HepG2 (cell line): Measurements from ENCODE around the gene MSL3B.

ENCODE experiments used
- KAT8 ChIP-seq: IDR thresholded peaks from 2 replicates; pipeline ENCODE4 v1.6.1; 2016; ENCODE audit warnings: missing genetic modification reagents, missing compliant biosample characterization
- KLF11 ChIP-seq: IDR thresholded peaks from 2 replicates; pipeline ENCODE4 v1.6.1; 2016; ENCODE audit warnings: missing compliant biosample characterization
- NFATC3 ChIP-seq: sonication (generic); formaldehyde crosslinking; IDR thresholded peaks from 2 replicates; pipeline ENCODE4 v1.5.1; 2020; ENCODE audit warnings: mild to moderate bottlenecking, missing genetic modification reagents
- RELA ChIP-seq: sonication (generic); formaldehyde crosslinking; IDR thresholded peaks from 2 replicates; pipeline ENCODE4 v1.4.0; 2020; ENCODE audit warnings: missing genetic modification reagents
- WIZ ChIP-seq: sonication (generic); formaldehyde crosslinking; IDR thresholded peaks from 2 replicates; pipeline ENCODE4 v1.5.1; 2020; ENCODE audit warnings: mild to moderate bottlenecking, missing genetic modification reagents
- ZMAT3 ChIP-seq: sonication (generic); formaldehyde crosslinking; conservative IDR thresholded peaks from 2 replicates; pipeline ENCODE4 v1.7.0; 2021; ENCODE audit warnings: missing genetic modification reagents
- ZNF891 ChIP-seq: sonication (generic); formaldehyde crosslinking; IDR thresholded peaks from 2 replicates; pipeline ENCODE4 v1.5.0; 2020; ENCODE audit warnings: mild to moderate bottlenecking, missing genetic modification reagents
- TF ChIP-seq, protein P1 (sequence below): sonication (generic); formaldehyde crosslinking; IDR thresholded peaks from 2 replicates; pipeline ENCODE4 v1.5.1; 2020; ENCODE audit warnings: mild to moderate bottlenecking, missing genetic modification reagents, borderline replicate concordance
- TF ChIP-seq, protein P2 (sequence below): IDR thresholded peaks from 2 replicates; pipeline ENCODE4 v1.6.1; 2016; ENCODE audit warnings: mild to moderate bottlenecking, missing biosample characterization, missing genetic modification reagents
- TF ChIP-seq, protein P3 (sequence below), 2 experiments: sonication (generic) in 1 of 2; formaldehyde crosslinking in 1 of 2; IDR thresholded peaks; 2 replicates each; pipeline versions ENCODE4 v1.6.1 to v1.9.0; 2014 to 2022; ENCODE audit warnings: antibody characterized with exemption in 1 of 2, borderline replicate concordance in 1 of 2, inconsistent platforms in 1 of 2, low read depth in 1 of 2, missing genetic modification reagents in 1 of 2

MSL3B gene

DNA sequence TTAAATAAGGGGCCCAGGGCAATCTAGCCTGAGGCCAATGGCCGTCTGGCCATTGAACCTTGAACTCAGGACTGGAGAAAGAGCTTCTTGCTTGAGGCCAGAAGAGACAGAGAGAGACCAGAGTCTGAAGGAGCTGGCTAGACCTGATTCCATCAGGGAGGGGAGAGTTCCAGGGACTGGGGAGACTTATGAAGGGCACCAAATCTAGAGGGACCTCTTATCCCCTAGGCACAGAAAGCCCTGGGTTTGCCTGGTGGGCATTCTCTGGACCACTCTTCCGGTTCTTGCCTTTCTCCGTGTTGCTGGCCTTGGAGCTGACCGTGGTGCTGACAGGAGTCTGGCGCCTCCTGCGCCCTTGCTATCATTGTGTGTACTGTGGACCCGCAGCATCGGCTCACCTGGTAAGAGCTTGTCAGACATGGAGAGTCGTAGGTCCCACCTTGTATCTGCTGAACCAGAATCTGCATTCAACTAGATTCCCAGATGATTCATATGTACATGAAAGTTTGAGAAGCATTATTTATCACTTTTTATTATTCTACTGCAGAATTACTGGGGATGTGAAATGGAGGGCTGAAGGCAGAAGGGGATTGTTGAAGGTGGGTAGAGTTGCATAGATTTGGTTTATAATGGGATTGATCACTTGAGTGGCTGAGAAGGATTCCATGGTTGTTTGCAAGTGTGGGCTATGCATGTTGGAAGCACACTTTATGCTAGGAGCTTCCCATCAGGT, 44.7 kb upstream of the MSL3B start (continued):
- TF ChIP-seq KLF11 (CRISPR knock-in tag) (peak; percentile 84; the same call in 1 of the 2 replicates), NFATC3 (CRISPR knock-in tag) (no peak), ZMAT3 (CRISPR knock-in tag) (0 out of 2 replicates have a peak, but pooled peaks have one; percentile 48), KAT8 (CRISPR knock-in tag) (no peak), ZNF891 (CRISPR knock-in tag) (peak; percentile 62; the same call in 1 of the 2 replicates), WIZ (CRISPR knock-in tag) (peak; percentile 99), RELA (CRISPR knock-in tag) (no peak)
- TF ChIP-seq, protein P1, sequence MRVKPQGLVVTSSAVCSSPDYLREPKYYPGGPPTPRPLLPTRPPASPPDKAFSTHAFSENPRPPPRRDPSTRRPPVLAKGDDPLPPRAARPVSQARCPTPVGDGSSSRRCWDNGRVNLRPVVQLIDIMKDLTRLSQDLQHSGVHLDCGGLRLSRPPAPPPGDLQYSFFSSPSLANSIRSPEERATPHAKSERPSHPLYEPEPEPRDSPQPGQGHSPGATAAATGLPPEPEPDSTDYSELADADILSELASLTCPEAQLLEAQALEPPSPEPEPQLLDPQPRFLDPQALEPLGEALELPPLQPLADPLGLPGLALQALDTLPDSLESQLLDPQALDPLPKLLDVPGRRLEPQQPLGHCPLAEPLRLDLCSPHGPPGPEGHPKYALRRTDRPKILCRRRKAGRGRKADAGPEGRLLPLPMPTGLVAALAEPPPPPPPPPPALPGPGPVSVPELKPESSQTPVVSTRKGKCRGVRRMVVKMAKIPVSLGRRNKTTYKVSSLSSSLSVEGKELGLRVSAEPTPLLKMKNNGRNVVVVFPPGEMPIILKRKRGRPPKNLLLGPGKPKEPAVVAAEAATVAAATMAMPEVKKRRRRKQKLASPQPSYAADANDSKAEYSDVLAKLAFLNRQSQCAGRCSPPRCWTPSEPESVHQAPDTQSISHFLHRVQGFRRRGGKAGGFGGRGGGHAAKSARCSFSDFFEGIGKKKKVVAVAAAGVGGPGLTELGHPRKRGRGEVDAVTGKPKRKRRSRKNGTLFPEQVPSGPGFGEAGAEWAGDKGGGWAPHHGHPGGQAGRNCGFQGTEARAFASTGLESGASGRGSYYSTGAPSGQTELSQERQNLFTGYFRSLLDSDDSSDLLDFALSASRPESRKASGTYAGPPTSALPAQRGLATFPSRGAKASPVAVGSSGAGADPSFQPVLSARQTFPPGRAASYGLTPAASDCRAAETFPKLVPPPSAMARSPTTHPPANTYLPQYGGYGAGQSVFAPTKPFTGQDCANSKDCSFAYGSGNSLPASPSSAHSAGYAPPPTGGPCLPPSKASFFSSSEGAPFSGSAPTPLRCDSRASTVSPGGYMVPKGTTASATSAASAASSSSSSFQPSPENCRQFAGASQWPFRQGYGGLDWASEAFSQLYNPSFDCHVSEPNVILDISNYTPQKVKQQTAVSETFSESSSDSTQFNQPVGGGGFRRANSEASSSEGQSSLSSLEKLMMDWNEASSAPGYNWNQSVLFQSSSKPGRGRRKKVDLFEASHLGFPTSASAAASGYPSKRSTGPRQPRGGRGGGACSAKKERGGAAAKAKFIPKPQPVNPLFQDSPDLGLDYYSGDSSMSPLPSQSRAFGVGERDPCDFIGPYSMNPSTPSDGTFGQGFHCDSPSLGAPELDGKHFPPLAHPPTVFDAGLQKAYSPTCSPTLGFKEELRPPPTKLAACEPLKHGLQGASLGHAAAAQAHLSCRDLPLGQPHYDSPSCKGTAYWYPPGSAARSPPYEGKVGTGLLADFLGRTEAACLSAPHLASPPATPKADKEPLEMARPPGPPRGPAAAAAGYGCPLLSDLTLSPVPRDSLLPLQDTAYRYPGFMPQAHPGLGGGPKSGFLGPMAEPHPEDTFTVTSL, result no peak
- TF ChIP-seq, protein P2, sequence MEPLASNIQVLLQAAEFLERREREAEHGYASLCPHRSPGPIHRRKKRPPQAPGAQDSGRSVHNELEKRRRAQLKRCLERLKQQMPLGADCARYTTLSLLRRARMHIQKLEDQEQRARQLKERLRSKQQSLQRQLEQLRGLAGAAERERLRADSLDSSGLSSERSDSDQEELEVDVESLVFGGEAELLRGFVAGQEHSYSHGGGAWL (CRISPR knock-in tag), result 0 out of 2 replicates have a peak, but pooled peaks have one; percentile 65
- TF ChIP-seq, protein P3, sequence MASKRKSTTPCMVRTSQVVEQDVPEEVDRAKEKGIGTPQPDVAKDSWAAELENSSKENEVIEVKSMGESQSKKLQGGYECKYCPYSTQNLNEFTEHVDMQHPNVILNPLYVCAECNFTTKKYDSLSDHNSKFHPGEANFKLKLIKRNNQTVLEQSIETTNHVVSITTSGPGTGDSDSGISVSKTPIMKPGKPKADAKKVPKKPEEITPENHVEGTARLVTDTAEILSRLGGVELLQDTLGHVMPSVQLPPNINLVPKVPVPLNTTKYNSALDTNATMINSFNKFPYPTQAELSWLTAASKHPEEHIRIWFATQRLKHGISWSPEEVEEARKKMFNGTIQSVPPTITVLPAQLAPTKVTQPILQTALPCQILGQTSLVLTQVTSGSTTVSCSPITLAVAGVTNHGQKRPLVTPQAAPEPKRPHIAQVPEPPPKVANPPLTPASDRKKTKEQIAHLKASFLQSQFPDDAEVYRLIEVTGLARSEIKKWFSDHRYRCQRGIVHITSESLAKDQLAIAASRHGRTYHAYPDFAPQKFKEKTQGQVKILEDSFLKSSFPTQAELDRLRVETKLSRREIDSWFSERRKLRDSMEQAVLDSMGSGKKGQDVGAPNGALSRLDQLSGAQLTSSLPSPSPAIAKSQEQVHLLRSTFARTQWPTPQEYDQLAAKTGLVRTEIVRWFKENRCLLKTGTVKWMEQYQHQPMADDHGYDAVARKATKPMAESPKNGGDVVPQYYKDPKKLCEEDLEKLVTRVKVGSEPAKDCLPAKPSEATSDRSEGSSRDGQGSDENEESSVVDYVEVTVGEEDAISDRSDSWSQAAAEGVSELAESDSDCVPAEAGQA (IDR thresholded peaks at IDR 0.05; ENCODE audit: low read depth), result no peak
- TF ChIP-seq, protein P3 (CRISPR knock-in tag; IDR thresholded peaks at IDR 0.05; ENCODE audit: borderline replicate concordance), result 0 out of 2 replicates have a peak, but pooled peaks have one; percentile 67
